WERI-Rb-1 (cell line): Measurements from ENCODE around the gene PRM3.

Experiments
- DNase-seq: peaks from one replicate; pipeline ENCODE4 v3.0.0-alpha.2; 2020
- H3K27ac ChIP-seq: fragments of 250-450 bp; sonication (Bioruptor Pico); 2 replicates; pipeline ENCODE4 v1.5.1; 2020; ENCODE audit warnings: mild to moderate bottlenecking, moderate library complexity
- H3K27me3 ChIP-seq: fragments of 250-450 bp; sonication (Bioruptor Pico); 2 replicates; pipeline ENCODE4 v1.5.1; 2021; ENCODE audit warnings: mild to moderate bottlenecking, low read depth, moderate library complexity; ENCODE audit not compliant: insufficient read depth, severe bottlenecking
- H3K36me3 ChIP-seq: fragments of 250-450 bp; sonication (Bioruptor Pico); 2 replicates; pipeline ENCODE4 v1.5.1; 2020; ENCODE audit warnings: mild to moderate bottlenecking, moderate library complexity
- H3K4me3 ChIP-seq: 2 replicates; pipeline ENCODE4 v1.5.1; 2011; ENCODE audit warnings: low read depth, mild to moderate bottlenecking, control low read depth, low read length
- H3K9me3 ChIP-seq: fragments of 250-450 bp; sonication (Bioruptor Pico); 2 replicates; pipeline ENCODE4 v1.5.1; 2021; ENCODE audit warnings: mild to moderate bottlenecking, moderate library complexity; ENCODE audit not compliant: severe bottlenecking
- CTCF ChIP-seq: IDR thresholded peaks from 2 replicates; pipeline ENCODE4 v1.5.1; 2011; ENCODE audit warnings: low read depth, mild to moderate bottlenecking, control low read depth, inconsistent platforms, low read length

The PRM3 gene

GRCh38 chr16:11307639-11308492 lies 34.4 kb upstream of the PRM3 start:
- Histone ChIP-seq H3K36me3 (no peaks in the 10 kb centered on the region), H3K9me3 (no peaks in the 10 kb centered on the region), H3K27ac (no peak overlapping the region), H3K4me3 (no peak overlapping the region), H3K27me3 (no peaks in the 10 kb centered on the region)
- no peak for TF ChIP-seq CTCF
- DNase-seq, result no peak

GRCh38 chr16:11306997-11307638 lies 33.7 kb upstream of the PRM3 start:
- no peak for TF ChIP-seq CTCF
- no peak overlapping the region for H3K27ac ChIP-seq
- no peak overlapping the region for H3K4me3 ChIP-seq

GRCh38 chr16:11306381-11306780 lies 33.0 kb upstream of the PRM3 start:
- H3K36me3 ChIP-seq, result no peaks in the 10 kb centered on the region
- no peak overlapping the region for H3K4me3 ChIP-seq
- H3K27ac ChIP-seq, result no peak overlapping the region
- H3K27me3 ChIP-seq, result no peaks in the 10 kb centered on the region
- DNase-seq, result no peak
- no peak for TF ChIP-seq CTCF
- H3K9me3 ChIP-seq, result no peaks in the 10 kb centered on the region

More at GRCh38 chr16:11306997-11307638, 33.7 kb upstream of the PRM3 start:
- H3K36me3 ChIP-seq, result no peaks in the 10 kb centered on the region
- H3K9me3 ChIP-seq, result no peaks in the 10 kb centered on the region
- DNase-seq, result no peak
- H3K27me3 ChIP-seq, result no peaks in the 10 kb centered on the region

GRCh38 chr16:11303405-11304138 lies 30.1 kb upstream of the PRM3 start:
- no peak for TF ChIP-seq CTCF
- Histone ChIP-seq H3K36me3 (no peaks in the 10 kb centered on the region), H3K9me3 (no peaks in the 10 kb centered on the region), H3K27me3 (no peaks in the 10 kb centered on the region), H3K27ac (no peak overlapping the region), H3K4me3 (no peak overlapping the region)
- DNase-seq, result no peak

GRCh38 chr16:11302977-11303376 lies 29.5 kb upstream of the PRM3 start:
- Histone ChIP-seq H3K27ac (no peak overlapping the region), H3K27me3 (no peaks in the 10 kb centered on the region), H3K4me3 (no peak overlapping the region), H3K36me3 (no peaks in the 10 kb centered on the region), H3K9me3 (no peaks in the 10 kb centered on the region)
- TF ChIP-seq CTCF, result no peak
- no peak for DNase-seq
